OCI-LY1 (cell line): ENCODE measurements around the gene SEMA4C.

Experiments
- EZH2 ChIP-seq: fragments of 200-600 bp; sonication (generic), shearing (Covaris generic); IDR thresholded peaks from 2 replicates; pipeline ENCODE4 v1.8.0; 2017; ENCODE audit warnings: borderline replicate concordance, mixed run types, mild to moderate bottlenecking, antibody characterized with exemption, low read length, moderate library complexity, mixed read lengths
- TF ChIP-seq, protein P1 (sequence below): fragments of 200-600 bp; sonication (generic), shearing (Covaris generic); IDR thresholded peaks from 2 replicates; pipeline ENCODE4 v1.5.1; 2017; ENCODE audit warnings: mild to moderate bottlenecking, antibody characterized with exemption, low read length, moderate library complexity, mixed read lengths

DNA sequence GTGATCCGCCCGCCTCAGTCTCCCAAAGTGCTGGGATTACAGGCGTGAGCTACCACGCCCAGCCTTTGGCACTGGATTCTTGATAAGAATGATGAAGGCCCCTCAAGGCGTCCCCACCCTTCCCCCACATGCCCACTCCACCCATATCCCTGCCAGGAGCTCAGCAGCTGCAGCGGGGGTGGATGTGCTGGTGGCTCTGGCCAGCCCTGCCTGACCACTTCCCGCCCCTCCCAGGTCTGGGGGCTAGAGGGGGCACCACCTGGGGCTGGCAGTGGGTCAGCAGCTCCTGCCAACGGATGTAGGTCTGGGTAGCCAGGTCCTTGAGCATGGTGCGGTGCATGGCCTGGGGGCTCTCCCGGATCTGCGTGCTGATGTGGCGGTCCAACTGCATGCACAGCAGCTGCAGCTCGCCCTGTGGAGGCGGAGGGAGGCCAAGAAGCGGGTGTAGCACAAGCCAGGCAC is 7.8 kb upstream of the SEMA4C start:
- TF ChIP-seq, protein P1, sequence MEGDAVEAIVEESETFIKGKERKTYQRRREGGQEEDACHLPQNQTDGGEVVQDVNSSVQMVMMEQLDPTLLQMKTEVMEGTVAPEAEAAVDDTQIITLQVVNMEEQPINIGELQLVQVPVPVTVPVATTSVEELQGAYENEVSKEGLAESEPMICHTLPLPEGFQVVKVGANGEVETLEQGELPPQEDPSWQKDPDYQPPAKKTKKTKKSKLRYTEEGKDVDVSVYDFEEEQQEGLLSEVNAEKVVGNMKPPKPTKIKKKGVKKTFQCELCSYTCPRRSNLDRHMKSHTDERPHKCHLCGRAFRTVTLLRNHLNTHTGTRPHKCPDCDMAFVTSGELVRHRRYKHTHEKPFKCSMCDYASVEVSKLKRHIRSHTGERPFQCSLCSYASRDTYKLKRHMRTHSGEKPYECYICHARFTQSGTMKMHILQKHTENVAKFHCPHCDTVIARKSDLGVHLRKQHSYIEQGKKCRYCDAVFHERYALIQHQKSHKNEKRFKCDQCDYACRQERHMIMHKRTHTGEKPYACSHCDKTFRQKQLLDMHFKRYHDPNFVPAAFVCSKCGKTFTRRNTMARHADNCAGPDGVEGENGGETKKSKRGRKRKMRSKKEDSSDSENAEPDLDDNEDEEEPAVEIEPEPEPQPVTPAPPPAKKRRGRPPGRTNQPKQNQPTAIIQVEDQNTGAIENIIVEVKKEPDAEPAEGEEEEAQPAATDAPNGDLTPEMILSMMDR, result no peak
- no peak for TF ChIP-seq EZH2
